Measurements from ENCODE around the gene RNASE8.

DNA sequence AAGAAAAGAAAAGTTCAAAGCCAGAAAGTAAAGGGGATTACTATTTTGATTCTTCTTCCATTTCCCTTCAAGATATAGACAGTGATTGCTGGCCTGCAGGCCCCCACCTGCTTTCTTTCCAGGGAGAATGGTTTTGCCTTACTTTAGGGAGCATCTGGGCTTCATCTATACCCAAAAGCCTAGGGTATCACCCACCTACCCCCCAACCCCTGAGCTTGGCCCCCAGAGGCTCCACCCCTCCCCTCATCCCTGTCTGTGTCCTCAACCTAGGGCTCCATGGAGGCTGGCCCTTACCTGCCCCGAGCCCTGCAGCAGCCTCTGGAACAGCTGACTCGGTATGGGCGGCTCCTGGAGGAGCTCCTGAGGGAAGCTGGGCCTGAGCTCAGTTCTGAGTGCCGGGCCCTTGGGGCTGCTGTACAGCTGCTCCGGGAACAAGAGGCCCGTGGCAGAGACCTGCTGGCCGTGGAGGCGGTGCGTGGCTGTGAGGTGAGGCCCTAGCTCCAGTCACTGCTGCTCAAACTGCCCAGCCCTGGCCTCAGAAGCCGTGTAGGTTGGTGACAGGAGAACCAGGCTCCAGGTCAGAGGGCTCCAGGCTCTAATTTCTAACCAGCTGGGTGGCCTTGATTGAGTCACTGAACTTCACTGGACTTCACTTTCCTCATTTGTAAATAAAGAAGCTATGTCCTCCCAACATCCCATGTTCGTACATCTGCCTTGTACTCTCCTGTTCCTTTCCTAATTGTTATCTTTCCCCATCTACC lies 26.1 kb downstream of the RNASE8 start:
- TF ChIP-seq, protein P1, sequence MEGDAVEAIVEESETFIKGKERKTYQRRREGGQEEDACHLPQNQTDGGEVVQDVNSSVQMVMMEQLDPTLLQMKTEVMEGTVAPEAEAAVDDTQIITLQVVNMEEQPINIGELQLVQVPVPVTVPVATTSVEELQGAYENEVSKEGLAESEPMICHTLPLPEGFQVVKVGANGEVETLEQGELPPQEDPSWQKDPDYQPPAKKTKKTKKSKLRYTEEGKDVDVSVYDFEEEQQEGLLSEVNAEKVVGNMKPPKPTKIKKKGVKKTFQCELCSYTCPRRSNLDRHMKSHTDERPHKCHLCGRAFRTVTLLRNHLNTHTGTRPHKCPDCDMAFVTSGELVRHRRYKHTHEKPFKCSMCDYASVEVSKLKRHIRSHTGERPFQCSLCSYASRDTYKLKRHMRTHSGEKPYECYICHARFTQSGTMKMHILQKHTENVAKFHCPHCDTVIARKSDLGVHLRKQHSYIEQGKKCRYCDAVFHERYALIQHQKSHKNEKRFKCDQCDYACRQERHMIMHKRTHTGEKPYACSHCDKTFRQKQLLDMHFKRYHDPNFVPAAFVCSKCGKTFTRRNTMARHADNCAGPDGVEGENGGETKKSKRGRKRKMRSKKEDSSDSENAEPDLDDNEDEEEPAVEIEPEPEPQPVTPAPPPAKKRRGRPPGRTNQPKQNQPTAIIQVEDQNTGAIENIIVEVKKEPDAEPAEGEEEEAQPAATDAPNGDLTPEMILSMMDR (IDR thresholded peaks at IDR 0.05), result no peak
- TF ChIP-seq EZH2phosphoT487 (IDR thresholded peaks at IDR 0.05) (no peak), EZH2 (IDR thresholded peaks at IDR 0.05) (no peak)

All from neural progenitor cell (in vitro differentiated cells).